Activated naive CD4-positive, alpha-beta T cell treated with anti-CD3 and anti-CD28 coated beads, Interleukin-2, amount 50 U/mL, for 72 hours (primary cell): Measurements from ENCODE around the gene GRPEL2. TPM values are rescaled to one million over a fixed set of nuclear protein-coding genes. Genes with fewer than 3 reads are reported as not detected.

ENCODE experiments used
- ATAC-seq, 2 donors: fragments of 150-1000 bp; cut with Tn5 transposase; 2 replicates each; pipeline ENCODE4 v1.10.0; 2021; ENCODE audit warnings: mild to moderate bottlenecking in 2 of 2, moderate library complexity in 2 of 2
- DNase-seq, 2 donors: peaks; one replicate each; pipeline ENCODE4 v3.0.0; 2021 to 2022; ENCODE audit warnings: low spot score in 2 of 2
- H3K27ac Mint-ChIP-seq, 2 donors: one replicate each; pipeline ENCODE4 v1.8.0; 2022; ENCODE audit warnings: mild to moderate bottlenecking in 2 of 2, mixed read lengths in 2 of 2
- H3K36me3 Mint-ChIP-seq, 2 donors: one replicate each; pipeline ENCODE4 v1.8.0; 2022; ENCODE audit warnings: mixed read lengths in 2 of 2
- H3K9me3 Mint-ChIP-seq, 2 donors: one replicate each; pipeline ENCODE4 v1.8.0; 2022; ENCODE audit warnings: mixed read lengths in 2 of 2
- total RNA-seq, 2 donors: library from RNA; stranded (reverse); gene quantifications; one replicate each; pipeline ENCODE4 v1.2.3, GENCODE V29; 2022

The GRPEL2 gene
- total RNA-seq, 2 donors from 2014 or later = 26.9 to 43.0 TPM

DNA sequence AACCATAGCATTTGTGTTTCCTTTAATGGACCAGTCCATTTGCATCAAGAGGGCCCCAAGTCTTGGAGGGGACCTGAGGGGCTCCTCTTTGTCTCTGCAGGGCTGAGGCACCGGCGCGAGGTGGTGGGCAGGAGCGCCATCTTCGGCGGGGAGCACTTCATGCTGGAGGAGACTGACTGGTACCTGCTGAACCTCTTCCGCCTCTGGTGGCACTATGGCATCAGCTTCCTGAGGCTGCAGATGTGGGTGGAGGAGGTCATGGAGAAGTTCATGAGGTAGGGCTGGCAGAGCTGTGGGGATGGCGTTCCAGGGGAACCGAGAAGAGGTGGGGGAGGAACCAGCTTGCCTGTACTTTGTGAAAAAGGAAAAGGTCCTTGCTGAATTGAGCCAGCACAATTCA is 18.6 kb downstream of the GRPEL2 start:
- peaks cover 2 to 8% of the 10 kb centered on the region in 2 donors for H3K36me3 Mint-ChIP-seq
- H3K27ac Mint-ChIP-seq = no peak overlapping the region
- H3K9me3 Mint-ChIP-seq = no peaks in the 10 kb centered on the region
- ATAC-seq = no peak
- no peak for DNase-seq

DNA sequence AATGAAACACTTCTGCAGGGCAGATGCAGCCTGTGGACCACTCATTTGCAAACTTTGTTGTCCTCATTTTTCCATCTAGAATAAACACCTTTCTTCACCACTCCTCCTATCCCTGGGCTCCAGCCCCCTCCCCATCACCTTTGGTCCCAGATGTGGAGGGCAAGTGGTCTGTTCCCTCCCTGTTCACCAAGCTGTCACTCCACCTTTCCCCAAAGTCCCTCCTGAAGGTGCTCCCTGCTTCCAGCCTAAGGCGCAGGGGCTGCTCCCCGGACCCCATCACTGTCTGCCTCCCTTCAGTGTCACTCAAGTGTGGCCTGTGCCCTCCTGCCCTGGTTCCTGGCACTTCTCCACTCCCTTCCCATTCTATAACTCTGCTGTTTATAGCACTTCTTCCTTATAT is 19.4 kb downstream of the GRPEL2 start:
- H3K27ac Mint-ChIP-seq = peak overlapping the region; percentile 1 to 6
- no peaks in the 10 kb centered on the region for H3K9me3 Mint-ChIP-seq
- ATAC-seq (no peak), DNase-seq (no peak)
- H3K36me3 Mint-ChIP-seq = peaks cover 0 to 8% of the 10 kb centered on the region in 2 donors

GRCh38 chr5:149365418-149365817 is 20.1 kb downstream of the GRPEL2 start:
- no peak for DNase-seq
- peak in 1 of 2 donors; percentile 22 for ATAC-seq
- peak overlapping the region in 1 of 2 donors; percentile 6 for H3K27ac Mint-ChIP-seq
- H3K36me3 Mint-ChIP-seq = peaks cover 0 to 1% of the 10 kb centered on the region in 2 donors
- H3K9me3 Mint-ChIP-seq = no peaks in the 10 kb centered on the region

DNA sequence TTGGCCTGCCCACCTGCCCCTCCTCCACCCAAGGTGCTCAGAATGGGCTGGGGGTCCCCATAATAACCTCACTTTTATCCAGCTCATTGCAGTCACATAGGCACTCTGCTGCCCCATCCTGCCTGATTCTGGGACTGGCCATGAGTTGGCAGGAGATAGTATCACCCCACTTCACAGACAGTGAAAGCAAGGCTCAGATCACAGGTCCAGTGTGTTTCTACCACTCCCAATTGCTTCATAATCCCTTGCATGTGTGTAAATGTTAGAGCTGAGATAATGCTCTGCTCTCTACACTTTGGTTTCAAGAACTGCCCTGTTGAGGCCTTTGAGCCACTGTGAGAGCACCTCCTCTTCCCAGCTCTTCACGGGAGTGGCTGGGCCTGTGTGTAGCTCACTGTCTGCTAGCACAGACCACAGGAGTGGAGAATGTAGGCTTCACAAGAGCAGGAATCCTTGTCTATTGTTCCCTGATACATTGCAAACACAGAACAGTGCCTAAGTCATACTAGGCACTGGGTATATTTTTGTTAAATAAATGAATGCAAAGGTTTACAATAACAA is 20.9 kb downstream of the GRPEL2 start:
- H3K36me3 Mint-ChIP-seq = no peaks in the 10 kb centered on the region
- DNase-seq = no peak
- ATAC-seq = no peak
- H3K9me3 Mint-ChIP-seq = no peaks in the 10 kb centered on the region
- H3K27ac Mint-ChIP-seq = peak overlapping the region in 1 of 2 donors; percentile 61

DNA sequence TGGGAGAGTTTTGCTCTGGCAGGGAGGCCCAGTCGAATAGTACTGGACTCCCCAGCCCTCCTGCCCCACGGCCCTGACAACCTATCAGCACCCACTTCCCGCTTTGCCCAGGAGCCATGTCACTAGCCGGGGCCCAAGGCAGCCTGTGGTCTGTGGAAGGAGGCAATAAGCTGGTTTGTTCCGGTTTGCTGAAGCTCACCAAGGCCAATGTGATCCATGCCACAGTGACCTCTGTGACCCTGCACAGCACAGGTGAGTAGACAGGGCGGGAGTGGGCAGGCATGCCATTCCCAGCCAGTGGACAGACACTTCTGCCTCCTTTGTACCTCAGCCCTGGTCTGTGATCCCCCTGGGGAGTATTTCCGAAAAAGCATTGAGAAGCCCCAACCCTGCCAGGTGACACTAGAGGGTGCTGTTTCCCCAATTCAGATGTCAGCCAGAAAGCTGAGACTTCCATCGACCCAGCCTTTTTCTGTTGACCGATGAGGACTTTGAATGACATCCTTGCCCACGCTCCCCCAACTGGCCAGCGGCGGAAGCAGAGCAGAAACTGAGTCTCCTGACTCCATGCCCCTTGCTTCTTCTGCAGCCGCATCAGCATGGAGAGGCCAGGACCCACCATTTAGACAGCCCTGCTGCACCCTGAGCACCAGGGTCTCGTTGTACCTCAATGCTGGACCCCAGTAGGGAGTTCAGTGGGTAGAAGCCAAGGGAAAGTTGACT is 22.1 kb downstream of the GRPEL2 start:
- Mint-ChIP-seq H3K36me3 (no peaks in the 10 kb centered on the region), H3K9me3 (no peaks in the 10 kb centered on the region), H3K27ac (peak overlapping the region; percentile 31 to 61)
- DNase-seq (peak in 1 of 2 donors; percentile 59), ATAC-seq (peak; percentile 53 to 70)

- no peak for ATAC-seq
- Mint-ChIP-seq H3K27ac (no peak overlapping the region), H3K9me3 (no peaks in the 10 kb centered on the region), H3K36me3 (no peaks in the 10 kb centered on the region)
- no peak for DNase-seq
Observed at GRCh38 chr5:149367972-149368645, 22.8 kb downstream of the GRPEL2 start.

DNA sequence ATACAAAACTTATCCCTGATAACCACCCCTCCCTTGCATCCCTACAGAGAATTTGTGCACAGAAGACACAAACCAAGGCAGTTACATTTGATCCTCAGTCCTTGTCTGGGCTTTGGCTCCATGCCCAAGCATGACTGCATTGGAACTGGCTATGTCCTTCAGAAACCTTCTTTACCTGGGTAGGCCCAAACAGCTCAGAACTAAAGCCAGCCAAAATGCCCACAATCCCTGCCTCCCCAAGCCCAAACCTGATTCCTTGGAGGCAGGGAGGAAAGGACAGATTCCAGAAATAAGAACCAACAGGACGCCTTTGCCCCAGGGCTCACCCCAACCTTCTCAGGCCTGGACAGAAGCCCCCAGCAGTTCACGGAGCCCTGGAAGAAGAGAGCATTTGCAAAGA is 25.6 kb downstream of the GRPEL2 start:
- DNase-seq = no peak
- Mint-ChIP-seq H3K36me3 (no peaks in the 10 kb centered on the region), H3K27ac (no peak overlapping the region)

GRCh38 chr5:149371296-149371962 is 26.1 kb downstream of the GRPEL2 start:
- DNase-seq (peak in 1 of 2 donors; percentile 74), ATAC-seq (peak; percentile 89 to 92)
- Mint-ChIP-seq H3K36me3 (no peaks in the 10 kb centered on the region), H3K27ac (no peak overlapping the region), H3K9me3 (no peaks in the 10 kb centered on the region)

More for the DNA sequence above, 25.6 kb downstream of the GRPEL2 start:
- no peaks in the 10 kb centered on the region for H3K9me3 Mint-ChIP-seq
- ATAC-seq = no peak

GRCh38 chr5:149372076-149372795 is 26.9 kb downstream of the GRPEL2 start:
- DNase-seq (no peak), ATAC-seq (no peak)
- H3K9me3 Mint-ChIP-seq = no peaks in the 10 kb centered on the region
- H3K36me3 Mint-ChIP-seq = no peaks in the 10 kb centered on the region
- no peak overlapping the region for H3K27ac Mint-ChIP-seq

DNA sequence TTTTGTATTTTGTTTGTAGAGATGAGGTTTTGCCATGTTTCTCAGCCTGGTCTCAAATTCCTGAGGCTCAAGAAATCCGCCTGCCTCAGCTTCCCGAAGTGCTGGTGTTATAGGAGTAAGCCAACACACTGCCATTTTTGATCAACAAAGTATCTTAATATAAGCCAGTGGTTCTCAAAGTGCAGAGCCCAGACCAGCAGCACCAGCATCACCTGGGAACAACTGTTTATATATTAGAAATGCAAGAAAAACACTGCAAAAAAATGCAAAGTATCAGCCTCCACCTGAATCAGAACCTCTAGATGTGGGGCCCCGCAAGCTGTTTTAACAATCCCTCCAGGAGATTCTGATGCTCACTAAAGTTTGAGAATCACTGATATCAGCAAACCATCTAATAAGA is 27.6 kb downstream of the GRPEL2 start:
- DNase-seq = no peak
- no peak overlapping the region for H3K27ac Mint-ChIP-seq
- H3K36me3 Mint-ChIP-seq = no peaks in the 10 kb centered on the region
- no peaks in the 10 kb centered on the region for H3K9me3 Mint-ChIP-seq
- ATAC-seq = no peak

- Mint-ChIP-seq H3K27ac (no peak overlapping the region), H3K9me3 (no peaks in the 10 kb centered on the region), H3K36me3 (no peaks in the 10 kb centered on the region)
- no peak for ATAC-seq
- DNase-seq = no peak
Observed at GRCh38 chr5:149374303-149374702, 29.0 kb downstream of the GRPEL2 start.

DNA sequence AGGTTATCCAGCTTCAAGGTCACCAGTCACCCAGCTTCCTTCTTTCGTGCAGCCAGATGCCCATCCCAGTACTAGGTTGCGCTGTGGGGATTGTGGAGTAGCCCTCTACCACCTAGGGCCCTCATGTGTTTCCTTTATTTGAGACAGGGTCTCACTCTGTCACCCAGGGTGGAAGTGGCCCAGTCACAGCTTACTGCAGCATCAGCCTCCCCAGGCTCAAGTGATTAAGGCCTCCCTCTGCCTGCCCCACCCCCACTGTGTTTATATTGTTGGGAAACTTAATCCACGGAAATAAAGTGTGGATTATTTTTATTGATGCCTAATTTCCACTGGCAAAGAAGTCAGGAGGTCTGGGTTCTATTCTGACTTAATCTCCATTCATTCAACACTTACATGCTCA is 29.5 kb downstream of the GRPEL2 start:
- ATAC-seq = no peak
- DNase-seq = no peak
- H3K27ac Mint-ChIP-seq = no peak overlapping the region

DNA sequence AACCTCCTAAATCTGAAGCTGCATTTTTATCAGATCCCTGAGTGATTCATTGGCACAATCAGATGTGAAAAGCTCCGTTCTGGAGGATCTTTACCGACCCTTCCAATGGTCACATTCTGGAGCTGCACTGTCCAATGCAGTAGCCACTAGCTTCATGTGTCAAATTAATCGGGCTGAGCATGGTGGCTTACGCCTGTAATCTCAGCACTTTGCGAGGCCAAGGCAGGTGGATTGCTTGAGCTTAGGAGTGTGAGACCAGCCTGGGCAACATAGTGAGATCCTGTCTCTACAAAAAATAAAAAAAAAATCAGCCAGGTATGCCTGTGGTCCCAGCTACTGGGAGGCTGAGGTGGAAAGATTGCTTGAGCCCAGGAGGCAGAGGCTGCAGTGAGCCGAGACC is 30.1 kb downstream of the GRPEL2 start:
- ATAC-seq (no peak), DNase-seq (no peak)
- no peaks in the 10 kb centered on the region for H3K36me3 Mint-ChIP-seq
- no peak overlapping the region for H3K27ac Mint-ChIP-seq
- no peaks in the 10 kb centered on the region for H3K9me3 Mint-ChIP-seq

More for the DNA sequence above, 29.5 kb downstream of the GRPEL2 start:
- no peaks in the 10 kb centered on the region for H3K36me3 Mint-ChIP-seq
- no peaks in the 10 kb centered on the region for H3K9me3 Mint-ChIP-seq

- Mint-ChIP-seq H3K36me3 (no peaks in the 10 kb centered on the region), H3K27ac (no peak overlapping the region), H3K9me3 (no peaks in the 10 kb centered on the region)
- ATAC-seq (no peak), DNase-seq (no peak)
Observed at GRCh38 chr5:149376104-149376503, 30.8 kb downstream of the GRPEL2 start.

DNA sequence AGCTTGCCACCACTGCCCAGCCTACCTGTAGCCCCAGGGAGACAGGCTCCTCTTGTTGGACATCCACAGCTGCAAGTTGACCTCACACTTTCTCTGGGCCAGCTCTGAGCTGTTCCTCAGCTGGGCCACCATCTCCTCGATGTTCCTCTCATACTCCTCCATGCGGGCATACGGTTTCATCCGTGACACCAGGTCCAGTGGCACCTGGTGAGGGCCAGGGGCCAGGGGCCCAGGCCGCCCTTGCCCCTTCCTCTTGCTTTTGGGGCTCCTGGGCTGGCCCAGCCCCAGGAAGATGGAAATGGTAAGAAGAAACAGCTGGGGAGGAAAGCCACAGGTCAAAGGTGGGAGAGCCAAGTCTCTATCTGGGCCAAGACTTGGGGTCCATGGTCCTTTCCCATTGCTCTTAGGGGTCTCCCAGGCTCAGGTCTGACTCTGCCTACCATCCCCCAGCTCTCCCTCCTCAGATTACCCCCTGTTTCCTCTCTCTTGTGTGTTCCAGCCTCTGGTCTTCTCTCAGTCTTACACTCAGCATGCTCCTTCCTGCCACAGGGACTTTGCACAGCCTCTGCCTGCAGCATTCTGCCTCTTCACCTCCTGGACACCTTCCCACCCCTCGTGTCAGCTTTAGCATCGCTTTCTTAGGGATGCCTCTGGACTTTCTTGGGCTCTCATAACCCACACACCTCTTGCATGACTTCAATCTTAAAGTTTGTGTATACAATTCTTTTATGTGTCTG is 31.6 kb downstream of the GRPEL2 start:
- DNase-seq = no peak
- Mint-ChIP-seq H3K9me3 (no peaks in the 10 kb centered on the region), H3K36me3 (no peaks in the 10 kb centered on the region), H3K27ac (no peak overlapping the region)
- no peak for ATAC-seq

DNA sequence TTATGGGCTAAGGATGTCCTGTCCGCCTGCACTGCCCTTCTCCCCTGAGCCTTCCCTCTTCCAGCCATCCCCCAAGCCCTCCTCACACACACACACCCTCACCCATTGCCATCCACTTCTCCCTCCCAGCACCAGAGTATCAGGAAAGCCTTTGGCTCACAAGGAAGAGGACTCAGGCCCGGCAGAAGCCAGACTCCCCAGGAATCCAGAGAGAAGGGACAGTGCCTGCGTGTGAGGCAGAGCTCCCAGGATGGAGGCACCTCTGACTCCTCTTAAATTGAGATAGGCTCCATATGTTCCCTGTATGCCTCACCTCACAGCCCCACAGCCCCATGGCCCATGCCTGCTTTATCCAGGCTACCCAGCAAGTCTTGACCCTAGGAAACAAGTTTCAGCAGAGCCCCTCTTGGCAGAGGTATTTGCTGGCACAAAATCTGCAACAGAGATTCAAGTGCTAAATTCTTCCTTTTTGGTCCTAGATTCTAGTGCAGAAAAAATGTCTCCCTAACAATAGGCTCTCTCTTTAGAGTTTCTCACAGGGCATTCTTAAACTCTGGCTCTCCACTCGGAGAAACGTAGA is 33.0 kb downstream of the GRPEL2 start:
- DNase-seq (no peak), ATAC-seq (no peak)
- no peaks in the 10 kb centered on the region for H3K36me3 Mint-ChIP-seq
- H3K9me3 Mint-ChIP-seq = no peaks in the 10 kb centered on the region
- no peak overlapping the region for H3K27ac Mint-ChIP-seq
